IMR-90 (cell line): ENCODE measurements around the gene FIBCD1. TPM values are rescaled to one million over a fixed set of nuclear protein-coding genes. Genes with fewer than 3 reads are reported as not detected.
A peak's percentile ranks its signal among the peaks of the same experiment; 100 is the strongest.

ENCODE experiments used
- ATAC-seq: fragments of 200-7000 bp; cut with Tn5 transposase; 2 replicates; pipeline ENCODE4 v1.9.1; 2020; ENCODE audit warnings: low read depth, mild to moderate bottlenecking, moderate library complexity
- BruUV-seq: library from RNA; stranded (reverse); fragments of 400-500 nt; replicated peaks from 2 replicates; lab custom pipeline; 2021; lab: Mats Ljungman, UMichigan
- CTCF ChIA-PET: fragments of 300-600 bp; formaldehyde crosslinking; extraction: SDS; loops from one replicate; lab custom pipeline; 2021; ENCODE audit warnings: antibody characterized with exemption; lab: Yijun Ruan, JAX
- POLR2A ChIA-PET: fragments of 300-600 bp; sonication (Branson Sonifier 250); formaldehyde crosslinking; loops from one replicate; lab custom pipeline; 2022; ENCODE audit warnings: antibody characterized with exemption; ENCODE audit not compliant: unreplicated experiment; lab: Charles Lee
- DNase-seq: peaks from one replicate; pipeline ENCODE4 v3.0.0; 2013
- H2AFZ ChIP-seq: replicated peaks from 2 replicates; pipeline ENCODE3; 2013; ENCODE audit warnings: low read length, mild to moderate bottlenecking; ENCODE audit not compliant: poor library complexity
- H2AK5ac ChIP-seq: 2 replicates; pipeline ENCODE4 v1.6.1; 2013; ENCODE audit warnings: low read depth, low read length, inconsistent platforms
- H2AK9ac ChIP-seq: replicated peaks from 2 replicates; pipeline ENCODE3; 2013; ENCODE audit warnings: mild to moderate bottlenecking, low read depth, low read length, moderate library complexity; ENCODE audit not compliant: poor library complexity
- H2BK120ac ChIP-seq: 2 replicates; pipeline ENCODE4 v1.6.1; 2013; ENCODE audit warnings: low read depth, low read length, inconsistent platforms
- H2BK15ac ChIP-seq: 3 replicates; pipeline ENCODE4 v1.6.1; 2013; ENCODE audit warnings: low read depth, low read length, inconsistent platforms
- H2BK20ac ChIP-seq: 2 replicates; pipeline ENCODE4 v1.6.1; 2013; ENCODE audit warnings: low read depth, mild to moderate bottlenecking, inconsistent platforms, low read length, moderate library complexity
- H2BK5ac ChIP-seq: 2 replicates; pipeline ENCODE4 v1.6.1; 2013; ENCODE audit warnings: mild to moderate bottlenecking, low read depth, low read length, inconsistent platforms; ENCODE audit not compliant: poor library complexity, severe bottlenecking
- H3K14ac ChIP-seq: replicated peaks from 2 replicates; pipeline ENCODE4 v1.6.1; 2013; ENCODE audit warnings: low read depth, low read length, inconsistent platforms
- H3K18ac ChIP-seq: 2 replicates; pipeline ENCODE4 v1.6.1; 2013; ENCODE audit warnings: low read depth, low read length, control low read depth
- H3K23ac ChIP-seq: 2 replicates; pipeline ENCODE4 v1.6.1; 2013; ENCODE audit warnings: low read depth, low read length, inconsistent platforms
- H3K27ac ChIP-seq: 2 replicates; pipeline ENCODE4 v1.5.1; 2013; ENCODE audit warnings: mild to moderate bottlenecking, control low read depth, low read length; ENCODE audit not compliant: insufficient read depth
- H3K27me3 ChIP-seq: 2 replicates; pipeline ENCODE4 v1.6.1; 2013; ENCODE audit warnings: low read length; ENCODE audit not compliant: control insufficient read depth, insufficient read depth
- H3K36me3 ChIP-seq: 2 replicates; pipeline ENCODE4 v1.6.1; 2013; ENCODE audit warnings: low read length, mixed read lengths; ENCODE audit not compliant: control insufficient read depth, insufficient read depth
- H3K4ac ChIP-seq: 2 replicates; pipeline ENCODE4 v1.6.1; 2013; ENCODE audit warnings: low read depth, low read length, inconsistent platforms
- H3K4me1 ChIP-seq: 2 replicates; pipeline ENCODE4 v1.6.1; 2013; ENCODE audit warnings: low read length, mixed read lengths; ENCODE audit not compliant: control insufficient read depth, insufficient read depth
- H3K4me2 ChIP-seq: 2 replicates; pipeline ENCODE4 v1.6.1; 2013; ENCODE audit warnings: low read depth, mild to moderate bottlenecking, control low read depth, low read length, moderate library complexity
- H3K4me3 ChIP-seq: 2 replicates; pipeline ENCODE4 v1.5.1; 2013; ENCODE audit warnings: low read depth, mild to moderate bottlenecking, control low read depth, low read length, moderate library complexity; ENCODE audit not compliant: insufficient read depth
- H3K56ac ChIP-seq: 2 replicates; pipeline ENCODE4 v1.6.1; 2013; ENCODE audit warnings: low read length, inconsistent platforms; ENCODE audit not compliant: insufficient read depth; ENCODE audit errors: extremely low read depth
- H3K79me1 ChIP-seq, 2 experiments: 2 replicates each; pipeline ENCODE4 v1.6.1; 2013; ENCODE audit warnings: low read length in 2 of 2, inconsistent platforms in 1 of 2, low read depth in 1 of 2
- H3K9ac ChIP-seq: 2 replicates; pipeline ENCODE4 v1.6.1; 2013; ENCODE audit warnings: low read depth, low read length, control low read depth
- H3K9me1 ChIP-seq: 2 replicates; pipeline ENCODE4 v1.6.1; 2013; ENCODE audit warnings: low read length, inconsistent platforms; ENCODE audit not compliant: insufficient read depth
- H3K9me3 ChIP-seq: 2 replicates; pipeline ENCODE4 v1.6.1; 2013; ENCODE audit warnings: low read length; ENCODE audit not compliant: control insufficient read depth, insufficient read depth
- H4K20me1 ChIP-seq: 2 replicates; pipeline ENCODE4 v1.6.1; 2013; ENCODE audit warnings: low read length, inconsistent platforms; ENCODE audit not compliant: insufficient read depth
- H4K5ac ChIP-seq: 2 replicates; pipeline ENCODE4 v1.6.1; 2013; ENCODE audit warnings: mild to moderate bottlenecking, low read depth, low read length, control low read depth
- H4K8ac ChIP-seq, 2 experiments: 2 replicates each; pipeline ENCODE4 v1.6.1; 2013; ENCODE audit warnings: low read depth in 2 of 2, low read length in 2 of 2, control low read depth in 1 of 2, inconsistent platforms in 1 of 2
- H4K91ac ChIP-seq: 2 replicates; pipeline ENCODE4 v1.6.1; 2013; ENCODE audit warnings: low read depth, low read length, inconsistent platforms; ENCODE audit not compliant: insufficient read depth
- BHLHE40 ChIP-seq: fragments of 150-350 bp; IDR thresholded peaks from 2 replicates; pipeline ENCODE4 v1.6.1; 2016; ENCODE audit warnings: mild to moderate bottlenecking, low read depth, low read length
- CEBPB ChIP-seq: IDR thresholded peaks from 2 replicates; pipeline ENCODE4 v1.6.1; 2012; ENCODE audit warnings: low read depth, low read length, improper control_type of control experiment
- CHD1 ChIP-seq: IDR thresholded peaks from 2 replicates; pipeline ENCODE4 v1.6.1; 2012; ENCODE audit warnings: low read depth, low read length, improper control_type of control experiment
- FOS ChIP-seq: fragments of 150-350 bp; IDR thresholded peaks from 2 replicates; pipeline ENCODE4 v1.6.1; 2016; ENCODE audit warnings: low read depth, low read length
- MAFK ChIP-seq: IDR thresholded peaks from 2 replicates; pipeline ENCODE4 v1.6.1; 2012; ENCODE audit warnings: low read depth, low read length, improper control_type of control experiment
- MAZ ChIP-seq: IDR thresholded peaks from 2 replicates; pipeline ENCODE4 v1.6.1; 2012; ENCODE audit warnings: low read depth, mild to moderate bottlenecking, low read length, improper control_type of control experiment, moderate library complexity, borderline replicate concordance
- MXI1 ChIP-seq: IDR thresholded peaks from 2 replicates; pipeline ENCODE4 v1.6.1; 2012; ENCODE audit warnings: low read depth, mild to moderate bottlenecking, low read length, moderate library complexity, borderline replicate concordance
- NFE2L2 ChIP-seq: fragments of 150-350 bp; IDR thresholded peaks from 2 replicates; pipeline ENCODE4 v1.6.1; 2016; ENCODE audit warnings: low read depth, mild to moderate bottlenecking, low read length
- RCOR1 ChIP-seq: IDR thresholded peaks from 2 replicates; pipeline ENCODE4 v1.6.1; 2012; ENCODE audit warnings: mild to moderate bottlenecking, low read length, improper control_type of control experiment; ENCODE audit not compliant: insufficient replicate concordance
- RFX5 ChIP-seq: IDR thresholded peaks from 2 replicates; pipeline ENCODE4 v1.8.0; 2012; ENCODE audit warnings: low read depth, mild to moderate bottlenecking, low read length, moderate library complexity
- SMC3 ChIP-seq: fragments of 150-350 bp; IDR thresholded peaks from 2 replicates; pipeline ENCODE4 v1.6.1; 2016; ENCODE audit warnings: low read depth, mild to moderate bottlenecking, antibody characterized with exemption, low read length, moderate library complexity
- WGBS, 2 experiments: methylation state at CpG; one replicate each; pipeline versions ENCODE4 v1.1.5 to v1.1.7; 2013; ENCODE audit warnings: missing lambda C conversion rate in 2 of 2; ENCODE audit not compliant: insufficient read length in 1 of 2; ENCODE audit errors: extremely low coverage in 2 of 2; 5-methylcytosine and 5-hydroxymethylcytosine counted together
- dilution Hi-C: fragments of 300-500 bp; cut with HindIII; formaldehyde crosslinking; loops from one replicate; pipeline ENCODE4 v1.14.3; 2018; ENCODE audit warnings: low sequenced_read_pairs; ENCODE audit not compliant: unreplicated experiment
- in situ Hi-C: fragments of 300-500 bp; cut with MboI; formaldehyde crosslinking; loops from 3 replicates; pipeline ENCODE4 v1.14.3; 2019; ENCODE audit warnings: low sequenced_read_pairs, inconsistent platforms, mixed read lengths
- intact Hi-C: fragments of 100-400 bp; cut with micrococcal nuclease; formaldehyde crosslinking; loops from 2 replicates; pipeline ENCODE4 v1.10.0; 2022
- polyA plus RNA-seq, 3 experiments: library from polyadenylated mRNA; depleted of rRNA; stranded (reverse); fragments of >200 nt; gene quantifications; 2 replicates each; pipeline ENCODE4 v1.2.3, GENCODE V29; 2012; ENCODE audit warnings: low replicate concordance in 1 of 3
- total RNA-seq: library from RNA; depleted of rRNA; stranded (reverse); fragments of >200 nt; gene quantifications from 2 replicates; pipeline ENCODE4 v1.2.3, GENCODE V29; 2012
- TF ChIP-seq, protein P1 (sequence below): fragments of 150-350 bp; IDR thresholded peaks from 2 replicates; pipeline ENCODE4 v1.6.1; 2017; ENCODE audit warnings: mild to moderate bottlenecking, antibody characterized with exemption, low read length, low read depth
- TF ChIP-seq, protein P2 (sequence below): conservative IDR thresholded peaks from 2 replicates; pipeline ENCODE4 v1.5.1; 2012; ENCODE audit warnings: mild to moderate bottlenecking, low read depth, low read length, improper control_type of control experiment

FIBCD1 gene
- total and polyA plus RNA-seq, 2 of the 4 experiments (the other 2 are of a cell fraction) = 1.1 to 10.1 TPM

DNA sequence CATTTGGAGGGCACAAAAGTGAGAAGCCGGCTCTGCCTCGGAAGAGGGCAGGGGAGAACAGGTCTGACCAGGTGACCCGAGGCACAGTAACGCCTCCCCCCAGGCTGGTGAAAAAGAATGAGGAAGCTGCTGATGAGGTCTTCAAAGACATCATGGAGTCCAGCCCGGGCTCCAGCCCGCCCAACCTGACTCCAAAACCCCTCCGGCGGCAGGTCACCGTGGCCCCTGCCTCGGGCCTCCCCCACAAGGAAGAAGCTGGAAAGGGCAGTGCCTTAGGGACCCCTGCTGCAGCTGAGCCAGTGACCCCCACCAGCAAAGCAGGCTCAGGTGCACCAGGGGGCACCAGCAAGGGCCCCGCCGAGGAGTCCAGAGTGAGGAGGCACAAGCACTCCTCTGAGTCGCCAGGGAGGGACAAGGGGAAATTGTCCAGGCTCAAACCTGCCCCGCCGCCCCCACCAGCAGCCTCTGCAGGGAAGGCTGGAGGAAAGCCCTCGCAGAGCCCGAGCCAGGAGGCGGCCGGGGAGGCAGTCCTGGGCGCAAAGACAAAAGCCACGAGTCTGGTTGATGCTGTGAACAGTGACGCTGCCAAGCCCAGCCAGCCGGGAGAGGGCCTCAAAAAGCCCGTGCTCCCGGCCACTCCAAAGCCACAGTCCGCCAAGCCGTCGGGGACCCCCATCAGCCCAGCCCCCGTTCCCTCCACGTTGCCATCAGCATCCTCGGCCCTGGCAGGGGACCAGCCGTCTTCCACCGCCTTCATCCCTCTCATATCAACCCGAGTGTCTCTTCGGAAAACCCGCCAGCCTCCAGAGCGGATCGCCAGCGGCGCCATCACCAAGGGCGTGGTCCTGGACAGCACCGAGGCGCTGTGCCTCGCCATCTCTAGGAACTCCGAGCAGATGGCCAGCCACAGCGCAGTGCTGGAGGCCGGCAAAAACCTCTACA lies 54.2 kb downstream of the FIBCD1 start:
- H4K5ac ChIP-seq = no peak overlapping the region
- H3K79me1 ChIP-seq = peaks cover 34 to 64% of the 10 kb centered on the region in 2 experiments
- H2BK120ac ChIP-seq = no peak overlapping the region
- BruUV-seq = no TSS peak
- no peak overlapping the region for H3K4me3 ChIP-seq
- H2AK9ac ChIP-seq = peak overlapping the region; percentile 88
- H3K4me2 ChIP-seq = no peak overlapping the region
- dilution Hi-C loops (no loop called here), in situ Hi-C loops (loop anchor here (5.0 kb wide), 1 partner anchor 157 kb away; no protein-coding TSS in a partner anchor), intact Hi-C loops (no loop called here)
- no peak for DNase-seq
- no peaks in the 10 kb centered on the region for H3K27me3 ChIP-seq
- H3K9me3 ChIP-seq = no peaks in the 10 kb centered on the region
- no peak overlapping the region for H2BK5ac ChIP-seq
- no peak overlapping the region for H3K27ac ChIP-seq
- H2BK20ac ChIP-seq = no peak overlapping the region
- H2AK5ac ChIP-seq = no peak overlapping the region
- no peak overlapping the region for H4K91ac ChIP-seq
- H3K9ac ChIP-seq = no peak overlapping the region
- no peak overlapping the region for H3K14ac ChIP-seq
- 88% methylated on average over 40 of the region's 47 CpGs; no CpG with 5 or more reads in 1 of the 2 experiments for WGBS, 2 experiments
- H2BK15ac ChIP-seq = no peak overlapping the region
- no peak overlapping the region for H3K18ac ChIP-seq
- no peak for ATAC-seq
- no peak overlapping the region for H3K23ac ChIP-seq
- H3K9me1 ChIP-seq = peaks cover 4% of the 10 kb centered on the region; the same call in 1 of the 2 replicates
- H3K4me1 ChIP-seq = peaks cover 15% of the 10 kb centered on the region; the same call in 1 of the 2 replicates
- CTCF ChIA-PET = no interaction called here
- peaks cover 86% of the 10 kb centered on the region for H3K36me3 ChIP-seq
- H2AFZ ChIP-seq = no peak overlapping the region
- no peak overlapping the region for H4K8ac ChIP-seq
- no peak overlapping the region for H3K56ac ChIP-seq
- peaks cover 38% of the 10 kb centered on the region for H4K20me1 ChIP-seq
- H3K4ac ChIP-seq = no peak overlapping the region
- POLR2A ChIA-PET = no interaction called here
- TF ChIP-seq SMC3 (no peak), MAFK (no peak), NFE2L2 (no peak), MAZ (no peak), BHLHE40 (no peak), RFX5 (no peak), CEBPB (no peak), RCOR1 (no peak), MXI1 (no peak), CHD1 (no peak), FOS (no peak)
- TF ChIP-seq, protein P1, sequence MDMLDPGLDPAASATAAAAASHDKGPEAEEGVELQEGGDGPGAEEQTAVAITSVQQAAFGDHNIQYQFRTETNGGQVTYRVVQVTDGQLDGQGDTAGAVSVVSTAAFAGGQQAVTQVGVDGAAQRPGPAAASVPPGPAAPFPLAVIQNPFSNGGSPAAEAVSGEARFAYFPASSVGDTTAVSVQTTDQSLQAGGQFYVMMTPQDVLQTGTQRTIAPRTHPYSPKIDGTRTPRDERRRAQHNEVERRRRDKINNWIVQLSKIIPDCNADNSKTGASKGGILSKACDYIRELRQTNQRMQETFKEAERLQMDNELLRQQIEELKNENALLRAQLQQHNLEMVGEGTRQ = no peak
- TF ChIP-seq, protein P2, sequence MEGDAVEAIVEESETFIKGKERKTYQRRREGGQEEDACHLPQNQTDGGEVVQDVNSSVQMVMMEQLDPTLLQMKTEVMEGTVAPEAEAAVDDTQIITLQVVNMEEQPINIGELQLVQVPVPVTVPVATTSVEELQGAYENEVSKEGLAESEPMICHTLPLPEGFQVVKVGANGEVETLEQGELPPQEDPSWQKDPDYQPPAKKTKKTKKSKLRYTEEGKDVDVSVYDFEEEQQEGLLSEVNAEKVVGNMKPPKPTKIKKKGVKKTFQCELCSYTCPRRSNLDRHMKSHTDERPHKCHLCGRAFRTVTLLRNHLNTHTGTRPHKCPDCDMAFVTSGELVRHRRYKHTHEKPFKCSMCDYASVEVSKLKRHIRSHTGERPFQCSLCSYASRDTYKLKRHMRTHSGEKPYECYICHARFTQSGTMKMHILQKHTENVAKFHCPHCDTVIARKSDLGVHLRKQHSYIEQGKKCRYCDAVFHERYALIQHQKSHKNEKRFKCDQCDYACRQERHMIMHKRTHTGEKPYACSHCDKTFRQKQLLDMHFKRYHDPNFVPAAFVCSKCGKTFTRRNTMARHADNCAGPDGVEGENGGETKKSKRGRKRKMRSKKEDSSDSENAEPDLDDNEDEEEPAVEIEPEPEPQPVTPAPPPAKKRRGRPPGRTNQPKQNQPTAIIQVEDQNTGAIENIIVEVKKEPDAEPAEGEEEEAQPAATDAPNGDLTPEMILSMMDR = no peak
